GM06990 (cell line): ENCODE data around the gene CCM2.
A peak's percentile ranks its signal among the peaks of the same experiment; 100 is the strongest.

ENCODE experiments used
- DNase-seq: peaks from one replicate; pipeline ENCODE4 v3.0.0-alpha.2; 2011; ENCODE audit not compliant: insufficient read length; ENCODE audit errors: extremely low read depth
- H3K27me3 ChIP-seq: replicated peaks from 2 replicates; pipeline ENCODE4 v1.6.0; 2011; ENCODE audit warnings: low read length; ENCODE audit not compliant: control insufficient read depth, insufficient read depth
- H3K36me3 ChIP-seq: 2 replicates; pipeline ENCODE4 v1.5.1; 2011; ENCODE audit warnings: low read length; ENCODE audit not compliant: control insufficient read depth, insufficient read depth
- H3K4me3 ChIP-seq: replicated peaks from 2 replicates; pipeline ENCODE4 v1.5.1; 2011; ENCODE audit warnings: low read depth, mild to moderate bottlenecking, control low read depth, low read length
- CTCF ChIP-seq: IDR thresholded peaks from 2 replicates; pipeline ENCODE4 v1.5.1; 2011; ENCODE audit warnings: low read length, control low read depth, mild to moderate bottlenecking, inconsistent platforms; ENCODE audit not compliant: insufficient read depth, poor library complexity, severe bottlenecking

The CCM2 gene

DNA sequence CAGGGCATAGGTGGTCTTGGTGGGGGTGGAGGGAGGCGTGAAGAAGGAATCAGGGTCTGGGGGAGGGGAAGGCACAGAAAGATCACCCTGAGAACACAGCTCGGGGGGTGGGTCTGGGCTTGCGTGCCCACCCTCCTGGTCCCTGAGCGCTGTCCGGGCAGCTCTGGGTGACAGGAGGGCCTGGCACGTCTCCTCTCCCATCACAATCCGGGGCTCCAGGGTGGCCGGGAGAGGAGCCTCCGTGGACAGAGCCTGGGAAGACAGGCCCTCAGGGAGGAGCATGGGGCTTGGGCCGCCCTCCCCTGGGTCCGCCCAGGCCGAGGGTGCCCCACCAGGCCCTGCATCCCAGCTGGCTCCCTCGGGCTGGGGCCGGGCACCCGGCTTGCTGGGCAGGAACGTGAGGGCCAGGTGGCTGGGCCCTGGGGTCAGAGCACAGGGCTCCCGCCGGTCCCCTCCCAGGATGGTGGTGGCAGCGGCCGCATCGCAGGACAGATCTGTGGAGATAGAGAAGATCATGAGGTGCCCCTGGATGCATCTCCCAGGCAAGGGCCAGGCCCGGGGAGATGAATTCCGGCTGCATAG, 85.7 kb downstream of the CCM2 start:
- DNase-seq, result no peak
- no peak overlapping the region for H3K4me3 ChIP-seq
- TF ChIP-seq CTCF, result no peak
- no peaks in the 10 kb centered on the region; the same call in 1 of the 2 replicates for H3K27me3 ChIP-seq
- no peaks in the 10 kb centered on the region for H3K36me3 ChIP-seq

DNA sequence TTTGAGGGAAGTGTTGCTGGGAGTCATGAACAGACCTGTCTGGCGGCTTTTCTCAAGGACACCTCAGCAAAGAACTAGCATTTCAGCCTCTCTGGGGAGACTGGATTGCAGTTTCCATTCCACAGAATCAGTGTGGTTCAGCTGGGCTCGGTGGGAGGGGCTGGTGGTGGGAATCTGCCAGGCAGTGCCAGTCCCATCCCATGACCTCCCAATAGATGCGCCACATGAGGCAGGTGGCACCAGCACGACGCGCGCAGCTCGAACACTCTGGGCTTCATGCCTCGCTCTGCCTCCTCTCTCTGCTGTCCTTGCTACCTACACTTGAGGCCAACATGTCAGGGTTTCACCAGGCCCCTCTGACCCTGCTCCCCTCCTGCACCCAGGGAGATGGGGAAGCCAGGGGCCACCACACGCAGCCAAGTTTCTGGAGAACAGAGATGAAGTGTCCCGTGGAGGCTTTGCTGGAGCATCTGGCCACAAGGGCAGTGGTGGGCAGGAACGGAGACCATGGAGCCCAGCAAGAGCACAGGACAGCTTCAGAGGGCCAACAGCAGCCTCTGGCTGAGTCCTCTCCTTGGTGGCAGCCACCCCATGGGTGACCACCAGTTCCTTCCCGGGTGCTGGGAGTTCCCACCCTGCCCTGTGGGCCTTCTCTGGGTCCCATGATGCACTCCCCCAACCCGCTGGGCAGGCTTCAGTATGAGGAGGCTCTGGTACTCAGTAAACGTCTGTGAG, 86.5 kb downstream of the CCM2 start:
- no peak overlapping the region for H3K4me3 ChIP-seq
- no peak for DNase-seq
- no peaks in the 10 kb centered on the region; the same call in 1 of the 2 replicates for H3K27me3 ChIP-seq
- no peak for TF ChIP-seq CTCF
- no peaks in the 10 kb centered on the region for H3K36me3 ChIP-seq

- no peaks in the 10 kb centered on the region for H3K36me3 ChIP-seq
- no peak for TF ChIP-seq CTCF
- H3K27me3 ChIP-seq, result no peaks in the 10 kb centered on the region; the same call in 1 of the 2 replicates
- H3K4me3 ChIP-seq, result no peak overlapping the region
- no peak for DNase-seq
These were observed 87.5 kb downstream of the CCM2 start for GRCh38 chr7:45087301-45088145.

DNA sequence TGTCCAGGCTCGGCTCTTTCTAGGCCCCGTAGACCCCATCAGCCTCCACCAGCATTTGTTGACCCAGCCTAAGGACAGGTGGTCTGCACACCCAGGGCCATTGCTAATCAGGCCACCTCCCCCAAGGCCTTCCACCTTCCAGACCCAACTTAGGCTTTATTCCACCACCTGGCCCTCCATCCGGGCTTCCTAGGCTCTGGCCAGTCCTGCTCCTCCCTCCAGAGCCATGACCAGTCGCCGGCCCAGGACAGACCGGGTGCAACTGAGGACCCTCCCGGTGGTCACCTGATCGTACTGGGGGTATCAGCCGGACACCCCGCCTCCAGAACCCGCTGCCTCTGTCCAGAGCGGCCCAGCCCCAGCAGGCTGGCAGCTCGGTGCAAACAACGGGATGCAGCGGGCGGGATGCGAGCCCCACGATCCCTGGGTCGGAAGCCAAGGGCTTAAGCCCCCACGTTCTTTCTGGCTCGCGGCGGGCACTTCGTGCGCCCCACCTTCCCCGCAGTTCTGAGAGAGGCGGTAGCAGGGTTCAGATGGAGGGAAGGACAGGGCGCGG, 88.2 kb downstream of the CCM2 start:
- no peak for TF ChIP-seq CTCF
- Histone ChIP-seq H3K27me3 (no peaks in the 10 kb centered on the region; the same call in 1 of the 2 replicates), H3K4me3 (no peak overlapping the region), H3K36me3 (no peaks in the 10 kb centered on the region)
- DNase-seq, result no peak

- Histone ChIP-seq H3K27me3 (no peaks in the 10 kb centered on the region; the same call in 1 of the 2 replicates), H3K4me3 (peak within 1 kb of the TSS; percentile 37), H3K36me3 (no peaks in the 10 kb centered on the region)
- TF ChIP-seq CTCF, result no peak
- DNase-seq, result no peak
These were observed 88.9 kb downstream of the CCM2 start, which contains the start of gene NACAD for GRCh38 chr7:45088821-45089340. TSS of gene NACAD (minus strand) at chr7:45088969. CDS start at chr7:45088894, 75 bp downstream.
